ENCODE data around the gene CCL17. TPM values are rescaled to one million over a fixed set of nuclear protein-coding genes. Genes with fewer than 3 reads are reported as not detected.
"Not testable (repeated sequence)": the region's sequence is repeated elsewhere in the genome, so short reads cannot be mapped to it uniquely, and the experiment has no call there.

The CCL17 gene
- total RNA-seq, 1 donor from 2014 or later = not detected

DNA sequence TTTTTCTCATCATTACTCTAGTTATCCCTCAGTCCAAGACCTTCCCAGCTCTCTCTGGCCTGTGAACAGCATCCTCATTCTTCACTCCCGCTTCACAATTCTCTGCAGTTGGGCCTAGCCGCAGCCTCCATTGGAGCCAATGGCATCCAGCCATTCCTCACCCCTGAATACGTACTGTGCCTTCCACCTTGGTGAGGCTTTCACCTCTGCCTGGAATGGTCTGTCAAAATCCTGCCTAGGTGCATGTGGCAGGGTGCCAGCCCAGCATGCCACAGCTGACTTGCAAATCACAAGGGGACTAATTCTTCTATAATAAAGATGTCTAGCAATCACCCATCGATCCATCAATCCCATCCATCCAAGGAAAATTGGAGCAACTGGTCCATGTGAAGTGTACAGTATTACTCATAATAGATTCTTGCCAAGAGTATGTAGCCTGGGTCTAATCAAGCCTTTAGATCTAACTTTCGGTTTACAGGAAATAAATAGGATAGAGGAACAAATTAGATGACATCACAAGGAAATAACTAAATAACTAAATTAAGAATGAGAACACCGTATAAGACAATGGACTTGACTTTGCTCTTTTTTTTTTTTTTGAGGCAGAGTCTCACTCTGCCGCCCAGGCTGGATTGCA, 37.3 kb upstream of the CCL17 start:
- Histone ChIP-seq H3K4me3 (ENCODE audit: low read depth, low read length) (no peak overlapping the region), H3K27me3 (ENCODE audit: control insufficient read depth, insufficient read depth, low read length) (peaks cover 3% of the 10 kb centered on the region), H3K36me3 (ENCODE audit: control insufficient read depth, insufficient read depth, low read length) (no peaks in the 10 kb centered on the region)
- TF ChIP-seq CTCF (IDR thresholded peaks at IDR 0.05; ENCODE audit: insufficient read depth, low read length, poor library complexity, severe bottlenecking) = no peak
- peak; percentile 35 for DNase-seq (ENCODE audit: low read depth)

DNA sequence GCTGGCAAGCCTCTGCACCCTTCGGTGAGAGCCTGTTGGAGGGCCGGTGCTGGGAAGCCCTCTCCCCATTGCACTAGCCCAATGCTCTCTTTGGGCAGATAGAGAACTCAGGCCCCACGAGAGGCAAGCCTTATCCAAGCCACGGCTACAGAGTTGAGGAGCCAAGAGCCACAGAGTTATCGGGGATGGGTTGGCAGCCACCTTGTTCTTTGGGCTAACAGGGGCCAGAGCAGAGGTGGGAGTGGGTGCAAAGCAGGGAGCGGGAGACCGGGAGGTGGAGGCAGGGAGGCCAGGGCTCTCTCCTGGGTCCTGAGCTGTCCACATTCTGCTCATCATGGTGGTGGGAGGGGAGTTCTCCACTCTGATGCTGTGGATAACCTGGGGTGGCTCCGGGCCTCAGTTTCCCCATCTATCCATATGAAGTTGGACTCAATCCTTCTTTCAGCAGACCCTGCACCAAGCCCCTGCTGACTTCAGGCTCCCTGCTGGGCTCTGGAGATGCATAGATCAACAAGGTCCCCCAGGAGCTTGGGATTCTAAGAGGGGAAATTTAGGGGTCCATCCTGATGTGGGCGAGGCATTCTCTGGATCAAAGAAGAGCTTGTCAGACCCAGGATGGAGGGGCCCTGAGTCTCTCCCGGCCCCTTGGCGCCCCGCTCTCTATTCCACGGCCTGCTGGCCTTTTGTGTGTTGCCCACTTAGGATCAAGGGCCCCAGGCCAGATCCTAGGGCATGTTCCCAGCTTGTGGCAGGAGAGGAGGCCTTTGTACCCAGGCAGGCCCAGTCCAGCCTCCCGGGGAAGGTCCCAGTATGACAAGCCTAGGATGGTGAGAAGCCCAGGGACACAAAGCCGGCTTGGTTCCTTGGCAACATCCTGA, 32.8 kb upstream of the CCL17 start:
- Histone ChIP-seq H3K36me3 (ENCODE audit: control insufficient read depth, insufficient read depth, low read length) (no peaks in the 10 kb centered on the region), H3K4me3 (ENCODE audit: low read depth, low read length) (peak overlapping the region; percentile 59), H3K27me3 (ENCODE audit: control insufficient read depth, insufficient read depth, low read length) (no peaks in the 10 kb centered on the region)
- TF ChIP-seq CTCF (IDR thresholded peaks at IDR 0.05; ENCODE audit: insufficient read depth, low read length, poor library complexity, severe bottlenecking) = no peak
- no peak for DNase-seq (ENCODE audit: low read depth)

DNA sequence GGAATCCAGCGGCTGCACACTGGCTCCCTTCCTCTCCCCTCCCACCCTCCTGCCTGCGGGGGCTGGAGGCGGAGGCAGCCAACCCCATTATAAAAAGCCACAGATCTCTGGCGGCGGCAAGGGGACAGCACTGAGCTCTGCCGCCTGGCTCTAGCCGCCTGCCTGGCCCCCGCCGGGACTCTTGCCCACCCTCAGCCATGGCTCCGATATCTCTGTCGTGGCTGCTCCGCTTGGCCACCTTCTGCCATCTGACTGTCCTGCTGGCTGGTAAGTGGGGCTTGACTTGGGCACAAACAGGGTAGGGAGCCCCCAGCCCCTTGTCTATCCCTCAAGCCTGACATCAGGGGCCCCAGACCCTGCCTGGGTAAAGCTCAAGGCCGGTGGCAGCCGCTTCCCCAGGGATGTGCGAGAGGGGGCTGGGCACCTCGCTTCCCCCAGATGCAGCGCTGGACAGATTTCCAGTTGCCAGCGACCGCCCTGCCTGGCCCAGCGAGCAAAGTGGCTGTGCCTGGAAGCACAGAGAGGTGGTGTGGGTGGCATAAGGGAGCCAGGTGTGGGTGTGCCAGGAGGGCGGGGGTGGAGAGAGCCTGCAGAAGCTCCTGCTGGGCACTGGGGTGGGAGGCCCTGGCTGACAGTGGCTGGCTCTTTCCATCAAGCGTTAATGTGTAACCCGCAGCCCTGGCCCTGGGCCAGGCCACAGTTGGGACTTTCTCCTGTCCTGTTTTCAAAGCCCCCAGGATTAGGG, 32.0 kb upstream of the CCL17 start, which contains the start of gene CX3CL1:
Gene CX3CL1, plus strand, starts transcription at position 119 of the 745 bp plus-strand sequence. Its CDS starts 79 bp downstream, at position 198.
- DNase-seq (ENCODE audit: low read depth) = peak; percentile 54
- no peaks in the 10 kb centered on the region for H3K27me3 ChIP-seq (ENCODE audit: control insufficient read depth, insufficient read depth, low read length)
- H3K4me3 ChIP-seq (ENCODE audit: low read depth, low read length) = peak within 1 kb of the TSS; percentile 59
- peak; percentile 31 for TF ChIP-seq CTCF (IDR thresholded peaks at IDR 0.05; ENCODE audit: insufficient read depth, low read length, poor library complexity, severe bottlenecking)
- no peaks in the 10 kb centered on the region for H3K36me3 ChIP-seq (ENCODE audit: control insufficient read depth, insufficient read depth, low read length)

- TF ChIP-seq CTCF (IDR thresholded peaks at IDR 0.05; ENCODE audit: insufficient read depth, low read length, poor library complexity, severe bottlenecking) = no peak
- H3K4me3 ChIP-seq (ENCODE audit: low read depth, low read length) = peak overlapping the region; percentile 59
These were observed 31.2 kb upstream of the CCL17 start for GRCh38 chr16:57373117-57373947.

GRCh38 chr16:57374067-57374534, 30.5 kb upstream of the CCL17 start:
- DNase-seq (ENCODE audit: low read depth) = no peak
- Histone ChIP-seq H3K4me3 (ENCODE audit: low read depth, low read length) (peak overlapping the region; percentile 59), H3K36me3 (ENCODE audit: control insufficient read depth, insufficient read depth, low read length) (no peaks in the 10 kb centered on the region), H3K27me3 (ENCODE audit: control insufficient read depth, insufficient read depth, low read length) (no peaks in the 10 kb centered on the region)
- no peak for TF ChIP-seq CTCF (IDR thresholded peaks at IDR 0.05; ENCODE audit: insufficient read depth, low read length, poor library complexity, severe bottlenecking)

More at GRCh38 chr16:57373117-57373947, 31.2 kb upstream of the CCL17 start:
- Histone ChIP-seq H3K27me3 (ENCODE audit: control insufficient read depth, insufficient read depth, low read length) (no peaks in the 10 kb centered on the region), H3K36me3 (ENCODE audit: control insufficient read depth, insufficient read depth, low read length) (no peaks in the 10 kb centered on the region)
- DNase-seq (ENCODE audit: low read depth) = peak; percentile 34

- not testable (repeated sequence) for H3K36me3 ChIP-seq (ENCODE audit: control insufficient read depth, insufficient read depth, low read length); DNase-seq (ENCODE audit: low read depth); H3K4me3 ChIP-seq (ENCODE audit: low read depth, low read length); H3K27me3 ChIP-seq (ENCODE audit: control insufficient read depth, insufficient read depth, low read length)
These were observed 29.6 kb upstream of the CCL17 start for GRCh38 chr16:57374925-57375465.

All from kidney epithelial cell (primary cell).